SK-MEL-5 (cell line): ENCODE measurements around the gene AGFG1. TPM values are rescaled to one million over a fixed set of nuclear protein-coding genes. Genes with fewer than 3 reads are reported as not detected.

Source experiments
- DNase-seq: peaks from one replicate; pipeline ENCODE4 v3.0.0-alpha.2; 2016; ENCODE audit warnings: low read depth, low spot score
- in situ Hi-C: cut with HindIII; loops from 2 replicates; pipeline ENCODE4 v1.10.0; 2016; ENCODE audit warnings: low sequenced_read_pairs, high pct_unique_total_duplicates, low pct_unique_long_range_greater_than_20kb
- total RNA-seq: library from RNA; depleted of rRNA; stranded (reverse); fragments of >200 nt; shearing (Covaris generic); gene quantifications from 2 replicates; pipeline ENCODE4 v1.2.3, GENCODE V29; 2014

The AGFG1 gene
- total RNA-seq, 1 experiment from 2014 or later, result 134 TPM

- DNase-seq, result no peak
- in situ Hi-C loops, result no loop called here
Measured at GRCh38 chr2:227482638-227483340, 10.8 kb downstream of the AGFG1 start.

GRCh38 chr2:227485429-227485828, 13.5 kb downstream of the AGFG1 start:
- in situ Hi-C loops, result no loop called here
- DNase-seq, result no peak

- no peak for DNase-seq
- in situ Hi-C loops, result no loop called here
Measured at GRCh38 chr2:227486688-227487087, 14.7 kb downstream of the AGFG1 start.

GRCh38 chr2:227488045-227488444, 16.1 kb downstream of the AGFG1 start:
- no peak for DNase-seq
- in situ Hi-C loops, result no loop called here

- no peak for DNase-seq
- in situ Hi-C loops, result no loop called here
Measured at GRCh38 chr2:227491386-227491785, 19.4 kb downstream of the AGFG1 start.

- DNase-seq, result no peak
- in situ Hi-C loops, result no loop called here
Measured at GRCh38 chr2:227493524-227493923, 21.6 kb downstream of the AGFG1 start.

GRCh38 chr2:227497158-227497557, 25.2 kb downstream of the AGFG1 start:
- in situ Hi-C loops, result no loop called here

GRCh38 chr2:227499627-227500300, 27.8 kb downstream of the AGFG1 start:
- in situ Hi-C loops, result no loop called here
- DNase-seq, result no peak

More at GRCh38 chr2:227497158-227497557, 25.2 kb downstream of the AGFG1 start:
- DNase-seq, result no peak

- in situ Hi-C loops, result no loop called here
- DNase-seq, result no peak
Measured at GRCh38 chr2:227500301-227500630, 28.3 kb downstream of the AGFG1 start.

GRCh38 chr2:227503433-227504406, 31.8 kb downstream of the AGFG1 start:
- in situ Hi-C loops, result no loop called here
- DNase-seq, result peak; percentile 32

GRCh38 chr2:227504700-227505099, 32.7 kb downstream of the AGFG1 start:
- no peak for DNase-seq
- in situ Hi-C loops, result no loop called here

- in situ Hi-C loops, result no loop called here
Measured at GRCh38 chr2:227506456-227506855, 34.5 kb downstream of the AGFG1 start.

GRCh38 chr2:227507963-227508362, 36.0 kb downstream of the AGFG1 start:
- in situ Hi-C loops, result no loop called here
- no peak for DNase-seq

More at GRCh38 chr2:227506456-227506855, 34.5 kb downstream of the AGFG1 start:
- no peak for DNase-seq

GRCh38 chr2:227509076-227509475, 37.1 kb downstream of the AGFG1 start:
- in situ Hi-C loops, result no loop called here
- no peak for DNase-seq

- DNase-seq, result no peak
- in situ Hi-C loops, result no loop called here
Measured at GRCh38 chr2:227509824-227510619, 38.1 kb downstream of the AGFG1 start.

GRCh38 chr2:227510620-227510958, 38.6 kb downstream of the AGFG1 start:
- in situ Hi-C loops, result no loop called here
- no peak for DNase-seq

- in situ Hi-C loops, result no loop called here
- DNase-seq, result no peak
Measured at GRCh38 chr2:227511239-227511930, 39.4 kb downstream of the AGFG1 start.
